HEK293T (cell line): ENCODE data around the gene COTL1.

Experiments used
- ELF4 ChIP-seq: fragments of 450-650 bp; IDR thresholded peaks from 2 replicates; pipeline ENCODE4 v1.6.1; 2017; ENCODE audit warnings: antibody characterized with exemption
- FOXA1 ChIP-seq: fragments of 450-650 bp; IDR thresholded peaks from 2 replicates; pipeline ENCODE4 v1.6.1; 2016; ENCODE audit warnings: mild to moderate bottlenecking
- LEF1 ChIP-seq: fragments of 450-650 bp; IDR thresholded peaks from 2 replicates; pipeline ENCODE4 v1.6.1; 2017; ENCODE audit warnings: mild to moderate bottlenecking, borderline replicate concordance
- SP1 ChIP-seq: fragments of 450-650 bp; IDR thresholded peaks from 2 replicates; pipeline ENCODE4 v1.6.1; 2017

- TF ChIP-seq LEF1, result no peak
- no peak for TF ChIP-seq SP1
- no peak for TF ChIP-seq ELF4
- no peak for TF ChIP-seq FOXA1
Measured at GRCh38 chr16:84553873-84554399, 63.9 kb downstream of the COTL1 start.
